IMR-90 (cell line): ENCODE results near the gene NPLOC4. TPM values are rescaled to one million over a fixed set of nuclear protein-coding genes. Genes with fewer than 3 reads are reported as not detected.
A peak's percentile ranks its signal among the peaks of the same experiment; 100 is the strongest.

ENCODE experiments used
- ATAC-seq: fragments of 200-7000 bp; cut with Tn5 transposase; 2 replicates; pipeline ENCODE4 v1.9.1; 2020; ENCODE audit warnings: low read depth, mild to moderate bottlenecking, moderate library complexity
- BruUV-seq: library from RNA; stranded (reverse); fragments of 400-500 nt; replicated peaks from 2 replicates; lab custom pipeline; 2021; lab: Mats Ljungman, UMichigan
- CTCF ChIA-PET: fragments of 300-600 bp; formaldehyde crosslinking; extraction: SDS; loops from one replicate; lab custom pipeline; 2021; ENCODE audit warnings: antibody characterized with exemption; lab: Yijun Ruan, JAX
- POLR2A ChIA-PET: fragments of 300-600 bp; sonication (Branson Sonifier 250); formaldehyde crosslinking; loops from one replicate; lab custom pipeline; 2022; ENCODE audit warnings: antibody characterized with exemption; ENCODE audit not compliant: unreplicated experiment; lab: Charles Lee
- DNase-seq: peaks from one replicate; pipeline ENCODE4 v3.0.0; 2013
- H2AFZ ChIP-seq: replicated peaks from 2 replicates; pipeline ENCODE3; 2013; ENCODE audit warnings: low read length, mild to moderate bottlenecking; ENCODE audit not compliant: poor library complexity
- H2AK5ac ChIP-seq: 2 replicates; pipeline ENCODE4 v1.6.1; 2013; ENCODE audit warnings: low read depth, low read length, inconsistent platforms
- H2AK9ac ChIP-seq: replicated peaks from 2 replicates; pipeline ENCODE3; 2013; ENCODE audit warnings: mild to moderate bottlenecking, low read depth, low read length, moderate library complexity; ENCODE audit not compliant: poor library complexity
- H2BK120ac ChIP-seq: 2 replicates; pipeline ENCODE4 v1.6.1; 2013; ENCODE audit warnings: low read depth, low read length, inconsistent platforms
- H2BK15ac ChIP-seq: 3 replicates; pipeline ENCODE4 v1.6.1; 2013; ENCODE audit warnings: low read depth, low read length, inconsistent platforms
- H2BK20ac ChIP-seq: 2 replicates; pipeline ENCODE4 v1.6.1; 2013; ENCODE audit warnings: low read depth, mild to moderate bottlenecking, inconsistent platforms, low read length, moderate library complexity
- H2BK5ac ChIP-seq: 2 replicates; pipeline ENCODE4 v1.6.1; 2013; ENCODE audit warnings: mild to moderate bottlenecking, low read depth, low read length, inconsistent platforms; ENCODE audit not compliant: poor library complexity, severe bottlenecking
- H3K14ac ChIP-seq: replicated peaks from 2 replicates; pipeline ENCODE4 v1.6.1; 2013; ENCODE audit warnings: low read depth, low read length, inconsistent platforms
- H3K18ac ChIP-seq: 2 replicates; pipeline ENCODE4 v1.6.1; 2013; ENCODE audit warnings: low read depth, low read length, control low read depth
- H3K23ac ChIP-seq: 2 replicates; pipeline ENCODE4 v1.6.1; 2013; ENCODE audit warnings: low read depth, low read length, inconsistent platforms
- H3K27ac ChIP-seq: 2 replicates; pipeline ENCODE4 v1.5.1; 2013; ENCODE audit warnings: mild to moderate bottlenecking, control low read depth, low read length; ENCODE audit not compliant: insufficient read depth
- H3K27me3 ChIP-seq: 2 replicates; pipeline ENCODE4 v1.6.1; 2013; ENCODE audit warnings: low read length; ENCODE audit not compliant: control insufficient read depth, insufficient read depth
- H3K36me3 ChIP-seq: 2 replicates; pipeline ENCODE4 v1.6.1; 2013; ENCODE audit warnings: low read length, mixed read lengths; ENCODE audit not compliant: control insufficient read depth, insufficient read depth
- H3K4ac ChIP-seq: 2 replicates; pipeline ENCODE4 v1.6.1; 2013; ENCODE audit warnings: low read depth, low read length, inconsistent platforms
- H3K4me1 ChIP-seq: 2 replicates; pipeline ENCODE4 v1.6.1; 2013; ENCODE audit warnings: low read length, mixed read lengths; ENCODE audit not compliant: control insufficient read depth, insufficient read depth
- H3K4me2 ChIP-seq: 2 replicates; pipeline ENCODE4 v1.6.1; 2013; ENCODE audit warnings: low read depth, mild to moderate bottlenecking, control low read depth, low read length, moderate library complexity
- H3K4me3 ChIP-seq: 2 replicates; pipeline ENCODE4 v1.5.1; 2013; ENCODE audit warnings: low read depth, mild to moderate bottlenecking, control low read depth, low read length, moderate library complexity; ENCODE audit not compliant: insufficient read depth
- H3K56ac ChIP-seq: 2 replicates; pipeline ENCODE4 v1.6.1; 2013; ENCODE audit warnings: low read length, inconsistent platforms; ENCODE audit not compliant: insufficient read depth; ENCODE audit errors: extremely low read depth
- H3K79me1 ChIP-seq, 2 experiments: 2 replicates each; pipeline ENCODE4 v1.6.1; 2013; ENCODE audit warnings: low read length in 2 of 2, inconsistent platforms in 1 of 2, low read depth in 1 of 2
- H3K9ac ChIP-seq: 2 replicates; pipeline ENCODE4 v1.6.1; 2013; ENCODE audit warnings: low read depth, low read length, control low read depth
- H3K9me1 ChIP-seq: 2 replicates; pipeline ENCODE4 v1.6.1; 2013; ENCODE audit warnings: low read length, inconsistent platforms; ENCODE audit not compliant: insufficient read depth
- H3K9me3 ChIP-seq: 2 replicates; pipeline ENCODE4 v1.6.1; 2013; ENCODE audit warnings: low read length; ENCODE audit not compliant: control insufficient read depth, insufficient read depth
- H4K20me1 ChIP-seq: 2 replicates; pipeline ENCODE4 v1.6.1; 2013; ENCODE audit warnings: low read length, inconsistent platforms; ENCODE audit not compliant: insufficient read depth
- H4K5ac ChIP-seq: 2 replicates; pipeline ENCODE4 v1.6.1; 2013; ENCODE audit warnings: mild to moderate bottlenecking, low read depth, low read length, control low read depth
- H4K8ac ChIP-seq, 2 experiments: 2 replicates each; pipeline ENCODE4 v1.6.1; 2013; ENCODE audit warnings: low read depth in 2 of 2, low read length in 2 of 2, control low read depth in 1 of 2, inconsistent platforms in 1 of 2
- H4K91ac ChIP-seq: 2 replicates; pipeline ENCODE4 v1.6.1; 2013; ENCODE audit warnings: low read depth, low read length, inconsistent platforms; ENCODE audit not compliant: insufficient read depth
- BHLHE40 ChIP-seq: fragments of 150-350 bp; IDR thresholded peaks from 2 replicates; pipeline ENCODE4 v1.6.1; 2016; ENCODE audit warnings: mild to moderate bottlenecking, low read depth, low read length
- CEBPB ChIP-seq: IDR thresholded peaks from 2 replicates; pipeline ENCODE4 v1.6.1; 2012; ENCODE audit warnings: low read depth, low read length, improper control_type of control experiment
- CTCF ChIP-seq: conservative IDR thresholded peaks from 2 replicates; pipeline ENCODE4 v1.5.1; 2012; ENCODE audit warnings: mild to moderate bottlenecking, low read depth, low read length, improper control_type of control experiment
- FOS ChIP-seq: fragments of 150-350 bp; IDR thresholded peaks from 2 replicates; pipeline ENCODE4 v1.6.1; 2016; ENCODE audit warnings: low read depth, low read length
- MAFK ChIP-seq: IDR thresholded peaks from 2 replicates; pipeline ENCODE4 v1.6.1; 2012; ENCODE audit warnings: low read depth, low read length, improper control_type of control experiment
- MAZ ChIP-seq: IDR thresholded peaks from 2 replicates; pipeline ENCODE4 v1.6.1; 2012; ENCODE audit warnings: low read depth, mild to moderate bottlenecking, low read length, improper control_type of control experiment, moderate library complexity, borderline replicate concordance
- MXI1 ChIP-seq: IDR thresholded peaks from 2 replicates; pipeline ENCODE4 v1.6.1; 2012; ENCODE audit warnings: low read depth, mild to moderate bottlenecking, low read length, moderate library complexity, borderline replicate concordance
- NFE2L2 ChIP-seq: fragments of 150-350 bp; IDR thresholded peaks from 2 replicates; pipeline ENCODE4 v1.6.1; 2016; ENCODE audit warnings: low read depth, mild to moderate bottlenecking, low read length
- POLR2A ChIP-seq: IDR thresholded peaks from 2 replicates; pipeline ENCODE4 v1.6.1; 2012; ENCODE audit warnings: mild to moderate bottlenecking, low read depth, low read length
- RAD21 ChIP-seq: IDR thresholded peaks from 2 replicates; pipeline ENCODE4 v1.6.1; 2012; ENCODE audit warnings: low read length, improper control_type of control experiment
- RCOR1 ChIP-seq: IDR thresholded peaks from 2 replicates; pipeline ENCODE4 v1.6.1; 2012; ENCODE audit warnings: mild to moderate bottlenecking, low read length, improper control_type of control experiment; ENCODE audit not compliant: insufficient replicate concordance
- RFX5 ChIP-seq: IDR thresholded peaks from 2 replicates; pipeline ENCODE4 v1.8.0; 2012; ENCODE audit warnings: low read depth, mild to moderate bottlenecking, low read length, moderate library complexity
- SMC3 ChIP-seq: fragments of 150-350 bp; IDR thresholded peaks from 2 replicates; pipeline ENCODE4 v1.6.1; 2016; ENCODE audit warnings: low read depth, mild to moderate bottlenecking, antibody characterized with exemption, low read length, moderate library complexity
- WGBS, 2 experiments: methylation state at CpG; one replicate each; pipeline versions ENCODE4 v1.1.5 to v1.1.7; 2013; ENCODE audit warnings: missing lambda C conversion rate in 2 of 2; ENCODE audit not compliant: insufficient read length in 1 of 2; ENCODE audit errors: extremely low coverage in 2 of 2; 5-methylcytosine and 5-hydroxymethylcytosine counted together
- dilution Hi-C: fragments of 300-500 bp; cut with HindIII; formaldehyde crosslinking; loops from one replicate; pipeline ENCODE4 v1.14.3; 2018; ENCODE audit warnings: low sequenced_read_pairs; ENCODE audit not compliant: unreplicated experiment
- in situ Hi-C: fragments of 300-500 bp; cut with MboI; formaldehyde crosslinking; loops from 3 replicates; pipeline ENCODE4 v1.14.3; 2019; ENCODE audit warnings: low sequenced_read_pairs, inconsistent platforms, mixed read lengths
- intact Hi-C: fragments of 100-400 bp; cut with micrococcal nuclease; formaldehyde crosslinking; loops from 2 replicates; pipeline ENCODE4 v1.10.0; 2022
- polyA plus RNA-seq, 3 experiments: library from polyadenylated mRNA; depleted of rRNA; stranded (reverse); fragments of >200 nt; gene quantifications; 2 replicates each; pipeline ENCODE4 v1.2.3, GENCODE V29; 2012; ENCODE audit warnings: low replicate concordance in 1 of 3
- total RNA-seq: library from RNA; depleted of rRNA; stranded (reverse); fragments of >200 nt; gene quantifications from 2 replicates; pipeline ENCODE4 v1.2.3, GENCODE V29; 2012
- TF ChIP-seq, protein P1 (sequence below): fragments of 150-350 bp; IDR thresholded peaks from 2 replicates; pipeline ENCODE4 v1.6.1; 2016; ENCODE audit warnings: low read depth, mild to moderate bottlenecking, low read length, moderate library complexity, borderline replicate concordance

Gene NPLOC4
- total and polyA plus RNA-seq, 2 of the 4 experiments (the other 2 are of a cell fraction) = 70.4 to 78.3 TPM

- Histone ChIP-seq H3K23ac (no peak overlapping the region), H2AK5ac (no peak overlapping the region), H4K91ac (no peak overlapping the region), H2AK9ac (peak overlapping the region; percentile 37), H2BK5ac (no peak overlapping the region), H3K79me1 (peaks cover 8 to 75% of the 10 kb centered on the region in 2 experiments), H4K5ac (no peak overlapping the region), H3K56ac (no peak overlapping the region), H2BK120ac (no peak overlapping the region), H3K4me1 (peaks cover 17% of the 10 kb centered on the region), H4K8ac (no peak overlapping the region), H3K9ac (no peak overlapping the region), H3K4me2 (no peak overlapping the region), H3K4me3 (no peak overlapping the region), H3K14ac (no peak overlapping the region), H4K20me1 (peaks cover 30% of the 10 kb centered on the region), H3K9me1 (peaks cover 12% of the 10 kb centered on the region), H2BK15ac (no peak overlapping the region), H3K9me3 (no peaks in the 10 kb centered on the region), H2BK20ac (no peak overlapping the region), H3K18ac (no peak overlapping the region), H3K4ac (no peak overlapping the region), H3K27ac (no peak overlapping the region), H2AFZ (no peak overlapping the region), H3K36me3 (peaks cover 39% of the 10 kb centered on the region), H3K27me3 (no peaks in the 10 kb centered on the region)
- in situ Hi-C loops = no loop called here
- no peak for DNase-seq
- intact Hi-C loops = no loop called here
- TF ChIP-seq, protein P1, sequence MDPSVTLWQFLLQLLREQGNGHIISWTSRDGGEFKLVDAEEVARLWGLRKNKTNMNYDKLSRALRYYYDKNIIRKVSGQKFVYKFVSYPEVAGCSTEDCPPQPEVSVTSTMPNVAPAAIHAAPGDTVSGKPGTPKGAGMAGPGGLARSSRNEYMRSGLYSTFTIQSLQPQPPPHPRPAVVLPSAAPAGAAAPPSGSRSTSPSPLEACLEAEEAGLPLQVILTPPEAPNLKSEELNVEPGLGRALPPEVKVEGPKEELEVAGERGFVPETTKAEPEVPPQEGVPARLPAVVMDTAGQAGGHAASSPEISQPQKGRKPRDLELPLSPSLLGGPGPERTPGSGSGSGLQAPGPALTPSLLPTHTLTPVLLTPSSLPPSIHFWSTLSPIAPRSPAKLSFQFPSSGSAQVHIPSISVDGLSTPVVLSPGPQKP = no peak
- TF ChIP-seq BHLHE40 (no peak), RAD21 (no peak), MAFK (no peak), MAZ (no peak), SMC3 (no peak), FOS (no peak), POLR2A (no peak), CEBPB (no peak), CTCF (no peak), NFE2L2 (no peak), MXI1 (no peak), RCOR1 (no peak), RFX5 (no peak)
- ATAC-seq = no peak
- POLR2A ChIA-PET = no interaction called here
- BruUV-seq = no TSS peak
- CTCF ChIA-PET = no interaction called here
- dilution Hi-C loops = no loop called here
- 100% methylated on average over 1 of the region's 12 CpGs; no CpG with 5 or more reads in 1 of the 2 experiments for WGBS, 2 experiments
Measured at GRCh38 chr17:81558115-81558468, 78.8 kb downstream of the NPLOC4 start.
